Lung (tissue), 12 donors: Measurements from ENCODE around the gene JADE1. TPM values are rescaled to one million over a fixed set of nuclear protein-coding genes. Genes with fewer than 3 reads are reported as not detected.

ENCODE experiments used
- ATAC-seq: fragments of 200-7000 bp; cut with Tn5 transposase; one replicate; pipeline ENCODE4 v1.9.1; 2020; ENCODE audit warnings: moderate number of reproducible peaks; ENCODE audit not compliant: insufficient read depth, low FRiP score
- DNase-seq, 3 donors: peaks; one replicate each; pipeline ENCODE4 v3.0.0-alpha.2; 2013 to 2017
- H3K27ac ChIP-seq, 2 donors: one replicate each; pipeline ENCODE4 v1.5.1; 2013; ENCODE audit warnings: mild to moderate bottlenecking in 2 of 2, moderate library complexity in 2 of 2, control low read depth in 1 of 2, inconsistent platforms in 1 of 2, low read depth in 1 of 2, low read length in 1 of 2
- H3K27me3 ChIP-seq, 3 donors: one replicate each; pipeline ENCODE4 v1.5.1; 2013; ENCODE audit warnings: low read length in 2 of 3; ENCODE audit not compliant: control insufficient read depth in 3 of 3, insufficient read depth in 3 of 3
- H3K36me3 ChIP-seq, 4 donors: one replicate each; pipeline ENCODE4 v1.5.1; 2013; ENCODE audit warnings: low read length in 4 of 4, mild to moderate bottlenecking in 1 of 4, moderate library complexity in 1 of 4; ENCODE audit not compliant: control insufficient read depth in 4 of 4, insufficient read depth in 4 of 4
- H3K4me1 ChIP-seq, 5 donors: one replicate each; pipeline ENCODE4 v1.5.1; 2013; ENCODE audit warnings: low read length in 5 of 5, mild to moderate bottlenecking in 2 of 5, moderate library complexity in 1 of 5; ENCODE audit not compliant: control insufficient read depth in 5 of 5, insufficient read depth in 5 of 5
- H3K4me3 ChIP-seq: one replicate; pipeline ENCODE4 v1.5.1; 2013; ENCODE audit warnings: mild to moderate bottlenecking, control low read depth, moderate library complexity
- H3K9ac ChIP-seq, 2 donors: one replicate each; pipeline ENCODE4 v1.5.1; 2013; ENCODE audit warnings: low read length in 2 of 2, control low read depth in 1 of 2; ENCODE audit not compliant: insufficient read depth in 1 of 2
- H3K9me3 ChIP-seq, 4 donors: one replicate each; pipeline ENCODE4 v1.5.1; 2013; ENCODE audit warnings: low read length in 3 of 4, mild to moderate bottlenecking in 1 of 4, moderate library complexity in 1 of 4; ENCODE audit not compliant: control insufficient read depth in 4 of 4, insufficient read depth in 3 of 4
- WGBS, 2 donors: extraction: QIAGEN DNeasy Blood & Tissue Kit; methylation state at CpG; one replicate each; pipeline ENCODE4 v1.1.7; 2013; 5-methylcytosine and 5-hydroxymethylcytosine counted together
- polyA plus RNA-seq, 2 donors: library from polyadenylated mRNA; stranded (reverse); fragments of 200-250 nt; gene quantifications; one replicate each; pipeline ENCODE4 v1.2.1, GENCODE V29; 2013
- total RNA-seq, 2 donors: library from RNA; depleted of rRNA in 1 of 2; stranded (reverse); fragments of >200 nt in 1 of 2; gene quantifications; one replicate each; pipeline ENCODE4 v1.2.1, GENCODE V29; 2014 to 2021
- TF ChIP-seq, protein P1 (sequence below): IDR thresholded peaks from 2 replicates; pipeline ENCODE4 v1.5.1; 2012; ENCODE audit warnings: mild to moderate bottlenecking; ENCODE audit errors: control extremely low read depth, extremely low read depth
- donor health status: control.
- donor health status: control.
- donor health status: Bipolar disorder and iron deficiency.
- donor health status: healthy.
- donor health status: DM: yes; HTN: yes; CAD: no.

JADE1 gene
- total and polyA plus RNA-seq, 4 donors = 8.9 to 46.1 (median 17.5) TPM

DNA sequence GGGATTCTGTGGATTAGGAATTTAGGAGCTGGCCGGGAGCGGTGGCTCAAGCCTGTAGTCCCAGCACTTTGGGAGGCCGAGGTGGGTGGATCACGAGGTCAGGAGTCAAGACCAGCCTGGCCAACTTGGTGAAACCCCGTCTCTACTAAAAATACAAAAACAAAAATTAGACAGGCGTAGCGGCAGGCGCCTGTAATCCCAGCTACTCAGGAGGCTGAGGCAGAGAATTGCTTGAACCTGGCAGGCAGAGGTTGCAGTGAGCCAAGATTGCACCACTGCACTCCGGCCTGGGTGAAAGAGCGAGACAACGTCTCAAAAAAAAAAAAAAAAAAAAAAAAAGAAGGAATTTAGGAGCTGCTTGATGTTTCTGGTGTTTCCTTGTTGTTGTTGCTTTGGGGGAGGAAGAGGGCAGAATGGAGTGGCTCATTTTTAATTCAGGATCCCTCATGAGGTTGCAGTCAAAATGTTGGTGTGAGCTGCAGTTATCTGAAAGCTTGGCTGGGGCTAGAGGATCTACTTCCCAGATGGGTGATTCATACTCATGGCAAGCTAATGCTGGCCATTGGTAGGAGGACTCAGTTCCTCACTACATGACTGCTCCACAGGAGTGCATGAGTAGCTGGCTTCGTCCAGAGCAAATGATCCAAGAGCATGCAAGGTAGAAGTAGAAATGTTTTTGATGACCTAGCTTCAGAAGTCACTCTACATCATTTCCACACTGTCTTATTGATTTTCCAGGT lies 26.5 kb upstream of the JADE1 start:
- H3K9ac ChIP-seq = no peak overlapping the region
- H3K27ac ChIP-seq = no peak overlapping the region
- H3K4me1 ChIP-seq = no peaks in the 10 kb centered on the region
- DNase-seq = no peak
- WGBS, 2 donors = 88 to 91% methylated on average over 12 of the region's 12 CpGs
- TF ChIP-seq, protein P1, sequence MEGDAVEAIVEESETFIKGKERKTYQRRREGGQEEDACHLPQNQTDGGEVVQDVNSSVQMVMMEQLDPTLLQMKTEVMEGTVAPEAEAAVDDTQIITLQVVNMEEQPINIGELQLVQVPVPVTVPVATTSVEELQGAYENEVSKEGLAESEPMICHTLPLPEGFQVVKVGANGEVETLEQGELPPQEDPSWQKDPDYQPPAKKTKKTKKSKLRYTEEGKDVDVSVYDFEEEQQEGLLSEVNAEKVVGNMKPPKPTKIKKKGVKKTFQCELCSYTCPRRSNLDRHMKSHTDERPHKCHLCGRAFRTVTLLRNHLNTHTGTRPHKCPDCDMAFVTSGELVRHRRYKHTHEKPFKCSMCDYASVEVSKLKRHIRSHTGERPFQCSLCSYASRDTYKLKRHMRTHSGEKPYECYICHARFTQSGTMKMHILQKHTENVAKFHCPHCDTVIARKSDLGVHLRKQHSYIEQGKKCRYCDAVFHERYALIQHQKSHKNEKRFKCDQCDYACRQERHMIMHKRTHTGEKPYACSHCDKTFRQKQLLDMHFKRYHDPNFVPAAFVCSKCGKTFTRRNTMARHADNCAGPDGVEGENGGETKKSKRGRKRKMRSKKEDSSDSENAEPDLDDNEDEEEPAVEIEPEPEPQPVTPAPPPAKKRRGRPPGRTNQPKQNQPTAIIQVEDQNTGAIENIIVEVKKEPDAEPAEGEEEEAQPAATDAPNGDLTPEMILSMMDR = no peak
- H3K27me3 ChIP-seq = no peaks in the 10 kb centered on the region
- H3K4me3 ChIP-seq = no peak overlapping the region
- no peak for ATAC-seq
- no peaks in the 10 kb centered on the region for H3K9me3 ChIP-seq
- H3K36me3 ChIP-seq = no peaks in the 10 kb centered on the region

GRCh38 chr4:128787509-128788311 lies 21.8 kb upstream of the JADE1 start:
- Histone ChIP-seq H3K9ac (no peak overlapping the region), H3K9me3 (no peaks in the 10 kb centered on the region), H3K4me3 (no peak overlapping the region), H3K27ac (no peak overlapping the region), H3K4me1 (no peaks in the 10 kb centered on the region), H3K36me3 (no peaks in the 10 kb centered on the region), H3K27me3 (no peaks in the 10 kb centered on the region)
- DNase-seq (peak in 2 of 3 donors; percentile 16 to 43), ATAC-seq (no peak)
- 81 to 92% methylated on average over 18 of the region's 18 CpGs for WGBS, 2 donors
- TF ChIP-seq, protein P1 = no peak

GRCh38 chr4:128793859-128794672 lies 15.4 kb upstream of the JADE1 start:
- no peak for ATAC-seq
- H3K36me3 ChIP-seq = no peaks in the 10 kb centered on the region
- no peaks in the 10 kb centered on the region for H3K27me3 ChIP-seq
- H3K27ac ChIP-seq = no peak overlapping the region
- peak in 1 of 3 donors; percentile 43 for DNase-seq
- H3K9me3 ChIP-seq = no peaks in the 10 kb centered on the region
- WGBS, 2 donors = 54 to 67% methylated on average over 7 of the region's 7 CpGs
- TF ChIP-seq, protein P1 = no peak
- H3K9ac ChIP-seq = no peak overlapping the region
- no peak overlapping the region for H3K4me3 ChIP-seq
- H3K4me1 ChIP-seq = no peaks in the 10 kb centered on the region
